Gastrocnemius medialis (tissue), 4 donors: ENCODE results near the gene ARFGEF3. TPM values are rescaled to one million over a fixed set of nuclear protein-coding genes. Genes with fewer than 3 reads are reported as not detected.
"Not testable (repeated sequence)": the region's sequence is repeated elsewhere in the genome, so short reads cannot be mapped to it uniquely, and the experiment has no call there.

Experiments used
- ATAC-seq, 2 donors: fragments of 150-250 bp; one replicate each; pipeline ENCODE4 v1.9.1; 2016
- DNase-seq, 2 donors: peaks; one replicate each; pipeline ENCODE4 v3.0.0-alpha.2; 2019
- H3K27ac ChIP-seq, 4 donors: fragments of 200-600 bp; sonication (generic); 1 replicate in 1 of 4; 2 replicates in 3 of 4; pipeline ENCODE4 v1.5.1; 2016 to 2018; ENCODE audit warnings: mild to moderate bottlenecking in 2 of 4, moderate library complexity in 1 of 4
- H3K27me3 ChIP-seq, 3 donors: fragments of 200-600 bp; sonication (generic) in 2 of 3; 1 replicate in 1 of 3; 2 replicates in 2 of 3; pipeline versions ENCODE4 v1.5.1 to v1.6.0; 2016 to 2019; ENCODE audit warnings: mild to moderate bottlenecking in 1 of 3, moderate library complexity in 1 of 3
- H3K36me3 ChIP-seq, 2 donors: fragments of 200-600 bp; sonication (generic) in 1 of 2; one replicate each; pipeline ENCODE4 v1.5.1; 2017 to 2018
- H3K4me1 ChIP-seq, 2 donors: fragments of 200-600 bp; sonication (generic) in 1 of 2; one replicate each; pipeline ENCODE4 v1.5.1; 2016 to 2017; ENCODE audit warnings: mild to moderate bottlenecking in 2 of 2
- H3K4me3 ChIP-seq, 4 donors: fragments of 200-600 bp; sonication (generic) in 3 of 4; 1 replicate in 1 of 4; 2 replicates in 3 of 4; pipeline ENCODE4 v1.5.1; 2016 to 2019; ENCODE audit warnings: mild to moderate bottlenecking in 2 of 4
- H3K9me3 ChIP-seq, 3 donors: fragments of 200-600 bp; sonication (generic) in 2 of 3; 1 replicate in 1 of 3; 2 replicates in 2 of 3; pipeline ENCODE4 v1.5.1; 2016 to 2019
- POLR2A ChIP-seq, 2 donors: fragments of 450-650 bp; IDR thresholded peaks; one replicate each; pipeline ENCODE4 v1.6.1; 2017; ENCODE audit warnings: antibody characterized with exemption in 2 of 2, mild to moderate bottlenecking in 2 of 2, moderate library complexity in 2 of 2
- in situ Hi-C, 4 donors: fragments of 200-750 bp; cut with MboI; loops; one replicate each; pipeline versions ENCODE4 v1.15.0 to v1.8.0; 2017; ENCODE audit warnings: low sequenced_read_pairs in 4 of 4
- intact Hi-C: fragments of 100-400 bp; cut with DNase I; formaldehyde crosslinking; loops from one replicate; pipeline ENCODE4 v1.15.1; 2023; ENCODE audit warnings: low total_unique reads
- total RNA-seq, 4 donors: library from RNA; depleted of rRNA; stranded (reverse); fragments of >200 nt; gene quantifications; one replicate each; pipeline versions ENCODE4 v1.1.0 to v1.2.3, GENCODE V29; 2016
- TF ChIP-seq, protein P1 (sequence below), 5 experiments: fragments of 450-650 bp in 3 of 5; fragments of 200-600 bp in 2 of 5; sonication (generic) in 2 of 5; IDR thresholded peaks in 4 of 5; conservative IDR thresholded peaks in 1 of 5; 1 replicate in 4 of 5; 2 replicates in 1 of 5; pipeline ENCODE4 v1.5.1; 2016 to 2019; ENCODE audit warnings: antibody characterized with exemption in 5 of 5, mild to moderate bottlenecking in 3 of 5, moderate library complexity in 3 of 5

The ARFGEF3 gene
- total RNA-seq, 4 donors from 2014 or later = 0.40 to 0.78 (median 0.52) TPM

DNA sequence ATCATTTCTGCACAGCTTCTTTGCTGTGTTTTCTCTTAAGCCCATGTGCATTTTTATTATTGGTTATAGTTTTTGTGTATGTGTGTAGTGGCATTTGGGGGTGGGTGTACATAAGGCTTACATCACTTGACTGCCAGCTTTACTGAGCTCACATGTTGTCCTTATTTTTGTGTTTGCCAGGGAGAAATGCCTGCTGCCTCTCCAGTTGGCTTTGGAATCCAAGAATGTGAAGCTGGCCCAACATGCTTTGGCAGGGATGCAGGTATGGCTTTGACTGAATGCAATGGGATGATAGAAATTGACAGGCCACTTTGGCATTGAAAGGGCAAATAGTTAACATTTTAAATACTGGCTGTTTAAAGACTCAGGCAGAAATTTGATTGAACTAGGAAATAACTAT is 45.1 kb downstream of the ARFGEF3 start:
- in situ Hi-C loops (no loop called here), intact Hi-C loops (no loop called here)
- TF ChIP-seq, protein P1, sequence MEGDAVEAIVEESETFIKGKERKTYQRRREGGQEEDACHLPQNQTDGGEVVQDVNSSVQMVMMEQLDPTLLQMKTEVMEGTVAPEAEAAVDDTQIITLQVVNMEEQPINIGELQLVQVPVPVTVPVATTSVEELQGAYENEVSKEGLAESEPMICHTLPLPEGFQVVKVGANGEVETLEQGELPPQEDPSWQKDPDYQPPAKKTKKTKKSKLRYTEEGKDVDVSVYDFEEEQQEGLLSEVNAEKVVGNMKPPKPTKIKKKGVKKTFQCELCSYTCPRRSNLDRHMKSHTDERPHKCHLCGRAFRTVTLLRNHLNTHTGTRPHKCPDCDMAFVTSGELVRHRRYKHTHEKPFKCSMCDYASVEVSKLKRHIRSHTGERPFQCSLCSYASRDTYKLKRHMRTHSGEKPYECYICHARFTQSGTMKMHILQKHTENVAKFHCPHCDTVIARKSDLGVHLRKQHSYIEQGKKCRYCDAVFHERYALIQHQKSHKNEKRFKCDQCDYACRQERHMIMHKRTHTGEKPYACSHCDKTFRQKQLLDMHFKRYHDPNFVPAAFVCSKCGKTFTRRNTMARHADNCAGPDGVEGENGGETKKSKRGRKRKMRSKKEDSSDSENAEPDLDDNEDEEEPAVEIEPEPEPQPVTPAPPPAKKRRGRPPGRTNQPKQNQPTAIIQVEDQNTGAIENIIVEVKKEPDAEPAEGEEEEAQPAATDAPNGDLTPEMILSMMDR (IDR thresholded peaks at IDR 0.05 in 4 of 5, conservative IDR thresholded peaks at IDR 0.05 in 1 of 5) = no peak
- no peak for TF ChIP-seq POLR2A (IDR thresholded peaks at IDR 0.05)
- Histone ChIP-seq H3K4me3 (no peak overlapping the region), H3K27me3 (no peaks in the 10 kb centered on the region), H3K27ac (no peak overlapping the region), H3K9me3 (no peaks in the 10 kb centered on the region), H3K36me3 (no peaks in the 10 kb centered on the region), H3K4me1 (peaks cover 4 to 6% of the 10 kb centered on the region in 2 donors)
- DNase-seq = no peak
- ATAC-seq = no peak

DNA sequence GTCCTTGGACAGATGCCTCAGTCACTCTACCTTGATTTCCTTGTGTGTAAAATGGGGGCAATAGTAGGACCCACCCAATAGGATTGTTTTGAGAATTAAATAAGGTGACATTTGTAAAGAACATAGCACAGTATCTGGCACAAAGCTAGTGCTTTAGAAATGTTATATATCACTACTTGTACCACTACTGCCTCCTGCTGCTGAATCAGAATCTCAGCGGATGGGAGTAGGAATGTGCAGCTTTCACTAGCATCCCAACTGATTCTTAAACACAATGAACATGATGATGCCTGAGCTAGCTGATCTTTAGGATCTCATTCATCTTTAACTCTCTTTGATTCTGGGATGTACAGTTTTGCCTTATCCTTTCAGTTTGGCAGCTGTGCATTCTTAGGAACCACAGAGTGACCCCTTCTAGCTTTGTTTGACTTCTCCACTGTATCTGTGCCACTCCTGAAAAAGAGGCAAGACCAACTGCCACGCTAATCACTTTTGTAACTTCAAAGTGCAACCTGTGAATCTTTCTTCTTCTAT is 49.4 kb downstream of the ARFGEF3 start:
- peaks cover 0 to 3% of the 10 kb centered on the region in 2 donors for H3K4me1 ChIP-seq
- no peaks in the 10 kb centered on the region for H3K9me3 ChIP-seq
- H3K27me3 ChIP-seq = no peaks in the 10 kb centered on the region
- no peak for ATAC-seq
- no peak for DNase-seq
- H3K4me3 ChIP-seq = no peak overlapping the region
- TF ChIP-seq, protein P1 (IDR thresholded peaks at IDR 0.05 in 4 of 5, conservative IDR thresholded peaks at IDR 0.05 in 1 of 5) = no peak
- no peak for TF ChIP-seq POLR2A (IDR thresholded peaks at IDR 0.05)
- intact Hi-C loops (no loop called here), in situ Hi-C loops (no loop called here)
- no peaks in the 10 kb centered on the region for H3K36me3 ChIP-seq
- H3K27ac ChIP-seq = no peak overlapping the region

DNA sequence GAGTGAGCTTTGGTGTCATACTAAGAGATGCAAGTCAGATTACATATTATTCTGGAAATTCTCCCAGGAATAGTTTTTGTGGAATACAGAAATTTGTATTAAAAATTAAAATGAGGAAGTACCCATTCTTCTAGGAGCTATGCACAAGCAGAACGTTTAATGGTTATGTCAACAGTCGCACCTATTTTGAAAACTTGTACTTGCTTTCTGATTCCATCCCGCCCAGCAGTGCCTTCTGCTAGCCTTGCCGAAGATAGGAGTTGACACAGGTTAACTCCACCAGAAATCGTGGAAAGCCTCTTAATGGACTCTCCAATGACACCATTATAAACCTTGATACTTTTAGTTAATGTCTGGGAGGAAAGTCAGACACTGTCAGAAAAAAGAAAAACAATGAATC is 49.9 kb downstream of the ARFGEF3 start:
- in situ Hi-C loops (no loop called here), intact Hi-C loops (no loop called here)

DNA sequence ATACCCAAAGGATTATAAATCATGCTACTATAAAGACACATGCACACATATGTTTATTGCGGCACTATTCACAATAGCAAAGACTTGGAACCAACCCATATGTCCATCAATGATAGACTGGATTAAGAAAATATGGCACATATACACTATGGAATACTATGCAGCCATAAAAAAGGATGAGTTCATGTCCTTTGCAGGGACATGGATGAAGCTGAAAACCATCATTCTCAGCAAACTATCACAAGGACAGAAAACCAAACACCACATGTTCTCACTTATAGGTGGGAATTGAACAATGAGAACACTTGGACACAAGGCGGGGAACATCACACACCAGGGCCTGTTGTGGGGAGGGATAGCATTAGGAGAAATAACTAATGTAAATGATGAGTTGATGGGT is 50.8 kb downstream of the ARFGEF3 start:
- H3K9me3 ChIP-seq, H3K4me1 ChIP-seq, intact Hi-C loops, H3K27me3 ChIP-seq, in situ Hi-C loops, H3K27ac ChIP-seq, H3K36me3 ChIP-seq, DNase-seq, ATAC-seq, H3K4me3 ChIP-seq: not testable (repeated sequence)

More for the DNA sequence above, 49.9 kb downstream of the ARFGEF3 start:
- Histone ChIP-seq H3K36me3 (no peaks in the 10 kb centered on the region), H3K27ac (no peak overlapping the region), H3K4me3 (no peak overlapping the region), H3K9me3 (no peaks in the 10 kb centered on the region), H3K27me3 (no peaks in the 10 kb centered on the region), H3K4me1 (no peaks in the 10 kb centered on the region)
- ATAC-seq = no peak
- DNase-seq = no peak
- TF ChIP-seq, protein P1 (IDR thresholded peaks at IDR 0.05 in 4 of 5, conservative IDR thresholded peaks at IDR 0.05 in 1 of 5) = no peak
- TF ChIP-seq POLR2A (IDR thresholded peaks at IDR 0.05) = no peak

DNA sequence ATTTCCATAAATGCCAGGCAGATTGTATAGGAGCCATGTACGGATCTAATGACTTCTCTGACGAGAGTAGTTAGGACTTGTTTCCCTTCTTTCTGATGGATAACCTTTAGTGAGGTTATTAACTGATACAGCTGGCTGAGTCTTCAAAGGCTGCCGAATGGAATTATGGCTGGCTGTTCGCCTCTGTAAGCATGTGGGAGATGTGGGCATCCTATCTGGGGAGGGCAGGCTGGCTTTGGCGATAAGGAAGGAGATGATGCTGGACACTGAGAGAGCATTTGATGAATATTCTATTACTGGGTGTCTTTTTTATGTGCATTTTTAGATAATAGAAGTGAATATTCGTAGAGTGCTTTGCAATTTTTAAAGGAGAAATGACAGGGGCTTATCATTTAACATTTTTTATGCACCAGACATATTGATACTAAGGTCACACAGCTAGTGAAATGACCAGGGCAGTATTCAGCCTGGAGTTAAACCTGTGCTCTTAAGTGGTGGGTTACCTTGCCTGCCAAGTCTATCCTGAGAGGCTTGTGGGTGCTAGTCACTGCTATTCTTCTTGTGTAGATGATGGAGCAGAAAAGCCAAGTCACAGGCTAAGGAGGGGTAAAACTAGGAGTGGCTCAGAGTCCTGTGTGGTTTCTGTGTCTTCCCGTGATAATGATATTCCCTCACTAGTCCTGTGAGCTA is 53.5 kb downstream of the ARFGEF3 start:
- intact Hi-C loops = no loop called here
- no peak overlapping the region for H3K4me3 ChIP-seq
- DNase-seq (no peak), ATAC-seq (no peak)
- H3K27me3 ChIP-seq = no peaks in the 10 kb centered on the region
- no peak for TF ChIP-seq POLR2A (IDR thresholded peaks at IDR 0.05)
- TF ChIP-seq, protein P1 (IDR thresholded peaks at IDR 0.05 in 4 of 5, conservative IDR thresholded peaks at IDR 0.05 in 1 of 5) = no peak
- in situ Hi-C loops = no loop called here
- H3K4me1 ChIP-seq = no peaks in the 10 kb centered on the region
- H3K27ac ChIP-seq = no peak overlapping the region
- peaks cover 0 to 2% (median 0%) of the 10 kb centered on the region in 3 donors for H3K9me3 ChIP-seq
- no peaks in the 10 kb centered on the region for H3K36me3 ChIP-seq
